Left renal pelvis (tissue), 4 donors: ENCODE measurements around the gene HOXD4. TPM values are rescaled to one million over a fixed set of nuclear protein-coding genes. Genes with fewer than 3 reads are reported as not detected.

ENCODE experiments used
- DNase-seq, 4 donors: peaks; one replicate each; pipeline ENCODE4 v3.0.0-alpha.2; 2013; ENCODE audit warnings: low read depth in 4 of 4, low spot score in 3 of 4
- polyA plus RNA-seq, 4 donors: library from polyadenylated mRNA; unstranded; fragments of 120-200 nt; gene quantifications; one replicate each; pipeline ENCODE4 v1.2.1, GENCODE V29; 2013; ENCODE audit not compliant: insufficient read length in 4 of 4

Gene HOXD4
- polyA plus RNA-seq, 4 donors, result 32.9 to 66.2 (median 39.4) TPM

DNA sequence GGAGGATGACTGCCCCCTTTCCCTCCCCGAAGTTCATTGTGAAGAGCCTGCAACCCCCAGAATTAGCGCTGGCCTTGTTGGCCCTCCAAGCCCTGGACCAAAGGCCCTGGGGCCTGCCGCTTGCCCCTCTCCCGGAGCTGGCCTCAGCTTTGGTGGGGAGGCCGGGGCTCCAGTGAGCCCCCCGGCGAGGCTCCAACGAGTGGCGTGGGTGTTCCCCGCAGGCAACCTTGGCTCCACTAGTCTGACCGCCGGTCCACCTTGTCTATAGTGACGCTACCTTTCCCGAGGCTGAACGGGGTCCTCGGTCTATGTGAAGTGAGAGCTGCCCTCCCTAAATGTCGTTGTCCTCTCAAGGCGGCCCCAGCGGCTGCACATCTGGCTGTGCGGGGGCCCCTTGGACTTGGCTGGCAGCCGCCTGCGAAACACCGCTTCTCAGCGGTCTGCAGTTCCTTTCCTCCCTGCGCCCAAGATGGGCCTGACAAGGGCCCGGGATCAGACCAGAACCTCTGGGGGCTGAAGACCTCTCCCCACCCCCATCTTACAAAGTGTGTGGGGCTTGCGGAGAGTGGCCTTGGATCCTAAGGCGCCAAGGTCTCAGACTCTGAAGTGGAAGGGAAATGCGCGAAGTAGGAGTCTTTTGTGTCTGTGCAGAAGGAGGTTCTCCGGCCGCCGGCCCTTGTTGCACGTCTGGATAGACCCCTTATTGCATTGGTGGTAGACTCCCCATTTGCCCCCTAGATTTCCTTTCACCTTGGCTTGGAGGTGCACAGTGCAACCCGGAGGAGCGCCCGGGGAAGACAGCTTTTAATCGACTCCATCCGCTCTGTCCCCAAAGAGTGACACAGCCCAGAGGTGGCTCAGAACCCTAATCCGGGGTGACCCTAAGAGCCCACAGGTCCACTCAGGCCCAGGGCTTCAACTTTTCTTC lies 38.7 kb upstream of the HOXD4 start:
- no peak for DNase-seq

GRCh38 chr2:176114120-176114929 lies 37.0 kb upstream of the HOXD4 start:
- DNase-seq, result no peak

DNA sequence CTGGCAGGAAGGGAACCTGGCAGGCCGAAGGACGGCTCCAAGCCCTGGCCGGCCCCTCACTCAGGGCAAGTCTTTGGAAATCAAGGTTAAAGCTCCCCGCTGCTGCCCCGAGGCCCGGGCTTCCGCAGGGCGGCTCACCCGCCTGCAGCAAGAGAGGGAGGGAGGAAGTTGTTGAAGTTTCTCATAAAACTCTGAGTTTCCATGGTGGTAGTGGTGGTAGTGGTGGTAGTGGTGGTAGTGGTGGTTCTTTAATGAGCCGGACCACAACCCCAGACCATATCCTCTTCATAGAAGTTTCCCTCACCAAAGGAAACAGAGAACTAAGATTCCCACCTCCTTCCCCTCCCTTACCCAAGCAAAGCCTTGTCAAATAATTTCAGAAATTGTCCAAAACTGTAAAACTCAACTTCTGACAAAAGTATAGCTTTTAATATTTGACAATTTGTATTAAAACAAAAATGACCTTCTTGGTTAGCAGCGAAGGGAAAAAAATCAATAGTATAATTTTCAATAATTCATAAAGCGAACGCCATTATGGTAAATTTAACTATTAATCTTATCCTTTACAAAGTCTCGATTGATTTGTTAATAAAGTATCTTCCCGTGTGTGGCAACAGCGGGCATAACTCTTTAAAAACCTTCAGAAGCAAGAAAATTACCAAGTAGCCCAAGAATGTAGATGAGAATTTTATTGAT lies 36.3 kb upstream of the HOXD4 start:
- DNase-seq, result no peak

DNA sequence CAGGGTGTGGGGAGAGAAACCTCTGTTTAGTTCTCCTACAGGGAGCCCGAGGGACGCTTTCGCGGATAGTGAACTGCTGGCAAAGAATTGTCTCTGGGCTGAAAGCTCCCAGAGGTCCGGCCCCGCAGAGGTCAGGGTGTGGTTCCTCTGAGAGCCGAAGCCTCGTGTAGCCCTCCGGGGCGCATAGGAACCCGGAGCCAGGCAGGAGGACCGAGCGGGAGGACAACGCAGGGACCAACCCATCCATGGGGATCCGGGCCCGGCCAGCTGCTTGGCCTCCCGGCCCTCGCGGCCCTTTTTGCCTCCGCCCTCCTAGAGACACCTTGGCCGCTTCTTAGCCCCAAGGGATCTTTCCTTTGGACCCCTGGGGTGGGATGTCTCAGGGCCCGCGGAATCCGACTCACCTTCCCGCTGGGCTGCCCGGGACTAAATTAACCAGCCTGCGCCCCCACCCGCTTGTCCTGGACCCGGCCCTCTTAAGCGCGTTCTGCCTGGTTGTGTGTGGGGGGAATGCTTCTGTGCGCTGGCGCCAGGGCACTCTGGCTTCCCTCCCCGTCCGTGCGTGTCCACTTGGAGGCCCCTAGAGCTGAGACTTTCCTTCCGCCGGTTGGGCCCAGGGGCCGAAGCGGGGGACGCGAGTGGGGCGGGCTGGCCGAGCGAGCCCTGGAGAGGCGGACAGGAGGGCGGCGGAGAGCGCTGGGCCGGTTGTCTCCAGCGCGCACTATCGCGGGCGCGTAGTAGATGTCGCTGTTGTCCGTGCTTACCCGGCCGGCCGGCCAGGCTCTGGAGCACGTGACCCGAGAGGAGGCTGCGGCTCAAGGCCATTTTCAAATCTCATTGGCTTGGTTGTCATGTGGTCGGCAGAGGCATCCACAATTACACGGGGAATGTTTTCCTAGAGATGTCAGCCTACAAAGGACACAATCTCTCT lies 35.2 kb upstream of the HOXD4 start, which contains the start of gene HOXD10:
TSS of gene HOXD10 (plus strand) at position 896 of the 931 bp plus-strand sequence. CDS start 56 bp downstream, outside the sequence.
- DNase-seq, result no peak

DNA sequence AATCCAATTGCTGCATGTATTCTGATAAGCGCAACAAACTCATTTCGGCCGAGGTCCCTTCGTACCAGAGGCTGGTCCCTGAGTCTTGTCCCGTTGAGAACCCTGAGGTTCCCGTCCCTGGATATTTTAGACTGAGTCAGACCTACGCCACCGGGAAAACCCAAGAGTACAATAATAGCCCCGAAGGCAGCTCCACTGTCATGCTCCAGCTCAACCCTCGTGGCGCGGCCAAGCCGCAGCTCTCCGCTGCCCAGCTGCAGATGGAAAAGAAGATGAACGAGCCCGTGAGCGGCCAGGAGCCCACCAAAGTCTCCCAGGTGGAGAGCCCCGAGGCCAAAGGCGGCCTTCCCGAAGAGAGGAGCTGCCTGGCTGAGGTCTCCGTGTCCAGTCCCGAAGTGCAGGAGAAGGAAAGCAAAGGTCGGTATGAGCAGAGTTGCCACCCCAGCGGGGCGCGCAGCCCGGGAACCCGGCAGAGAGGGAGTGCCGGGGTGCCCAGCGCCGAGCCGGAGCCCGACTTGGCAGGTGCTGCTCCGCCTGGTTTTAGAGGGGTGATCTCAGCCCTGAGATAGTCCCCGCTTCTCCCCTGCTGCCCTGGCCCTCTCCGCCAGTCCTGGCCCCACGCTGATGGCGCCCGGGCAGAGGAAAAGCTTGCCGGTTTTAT lies 34.1 kb upstream of the HOXD4 start:
- DNase-seq, result no peak

- no peak for DNase-seq
Measured at GRCh38 chr2:176117823-176118371, 33.5 kb upstream of the HOXD4 start.

- DNase-seq, result no peak
Measured at GRCh38 chr2:176118601-176119339, 32.6 kb upstream of the HOXD4 start.

DNA sequence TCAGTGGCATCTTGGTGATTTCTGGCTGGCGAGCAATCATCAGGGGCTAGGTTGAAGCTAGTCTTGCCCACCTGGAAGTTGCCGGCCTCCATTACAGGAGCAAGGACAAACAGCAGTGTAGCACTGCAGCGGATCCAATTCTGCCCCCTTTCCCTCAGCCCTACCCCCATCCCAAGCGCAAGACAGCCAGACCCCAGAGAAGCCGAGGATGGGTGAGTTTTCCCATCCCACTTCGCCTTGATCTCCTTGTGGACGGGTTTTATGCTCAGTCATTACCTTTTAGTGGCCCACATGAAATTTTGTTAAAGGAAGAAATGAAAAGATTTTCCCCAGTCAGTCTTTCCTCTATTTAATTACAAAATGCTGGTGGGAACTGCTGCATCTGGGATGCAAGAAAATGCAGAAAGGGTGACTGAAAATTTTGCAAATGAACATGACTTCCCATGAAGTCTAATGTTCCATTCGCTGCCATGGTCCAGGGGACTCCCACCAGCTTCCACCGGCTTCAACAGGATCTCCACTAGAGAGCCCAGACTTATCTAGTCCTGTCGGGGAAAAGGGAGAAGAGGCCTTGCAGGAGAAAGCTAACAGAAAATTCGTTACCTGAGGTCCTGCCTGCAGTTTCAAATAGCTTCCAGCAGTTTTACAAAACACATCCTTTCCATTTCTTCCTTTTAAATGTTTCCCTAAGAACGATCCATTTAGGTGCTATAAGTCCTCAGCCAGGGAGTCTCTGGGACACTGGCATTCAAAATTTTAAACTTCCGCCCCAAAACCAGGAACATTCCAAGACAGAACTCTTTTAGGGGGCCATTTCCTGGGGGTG lies 30.8 kb upstream of the HOXD4 start:
- no peak for DNase-seq

DNA sequence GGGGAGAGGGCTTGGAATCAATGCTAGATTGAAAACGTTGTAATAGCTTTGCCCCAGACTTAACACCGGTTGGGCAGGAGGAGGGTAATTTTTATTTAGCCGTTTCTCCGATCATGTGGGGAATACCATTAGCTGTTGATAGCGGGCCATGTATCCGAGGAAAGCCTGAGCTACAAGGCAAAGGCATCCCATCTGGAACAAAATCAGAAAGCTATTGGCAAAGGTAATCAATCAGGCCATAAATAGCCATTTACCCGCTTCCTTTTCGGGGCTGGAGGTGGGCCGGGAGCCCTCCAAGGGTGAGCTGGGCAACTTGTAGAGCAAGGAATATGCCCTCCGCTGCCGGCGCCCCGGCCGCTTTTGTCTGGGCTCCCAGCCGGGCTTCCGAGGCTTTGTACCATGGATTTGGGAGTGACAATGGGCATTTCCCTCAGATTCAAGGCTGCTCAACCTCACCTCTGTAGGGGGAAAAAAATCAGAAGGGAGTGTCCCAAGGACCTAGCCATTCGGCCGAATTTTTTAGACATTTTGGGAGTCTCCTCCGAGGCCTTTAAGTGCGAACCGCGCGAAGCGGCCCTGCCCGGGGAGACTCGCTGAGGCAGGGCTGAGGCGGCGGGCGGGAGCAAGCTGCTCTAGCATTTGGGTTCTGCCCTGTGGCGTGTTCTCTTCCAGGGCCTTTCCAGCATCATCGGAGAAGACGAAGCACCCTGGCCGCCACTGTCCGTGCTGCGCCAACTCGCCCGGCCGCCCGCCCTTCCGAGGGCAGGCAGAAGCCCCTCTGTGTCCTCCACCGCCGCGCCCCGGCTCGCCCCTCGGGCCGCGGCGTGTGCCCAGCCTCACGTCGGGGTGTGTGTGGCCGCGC lies 29.9 kb upstream of the HOXD4 start:
- no peak for DNase-seq

DNA sequence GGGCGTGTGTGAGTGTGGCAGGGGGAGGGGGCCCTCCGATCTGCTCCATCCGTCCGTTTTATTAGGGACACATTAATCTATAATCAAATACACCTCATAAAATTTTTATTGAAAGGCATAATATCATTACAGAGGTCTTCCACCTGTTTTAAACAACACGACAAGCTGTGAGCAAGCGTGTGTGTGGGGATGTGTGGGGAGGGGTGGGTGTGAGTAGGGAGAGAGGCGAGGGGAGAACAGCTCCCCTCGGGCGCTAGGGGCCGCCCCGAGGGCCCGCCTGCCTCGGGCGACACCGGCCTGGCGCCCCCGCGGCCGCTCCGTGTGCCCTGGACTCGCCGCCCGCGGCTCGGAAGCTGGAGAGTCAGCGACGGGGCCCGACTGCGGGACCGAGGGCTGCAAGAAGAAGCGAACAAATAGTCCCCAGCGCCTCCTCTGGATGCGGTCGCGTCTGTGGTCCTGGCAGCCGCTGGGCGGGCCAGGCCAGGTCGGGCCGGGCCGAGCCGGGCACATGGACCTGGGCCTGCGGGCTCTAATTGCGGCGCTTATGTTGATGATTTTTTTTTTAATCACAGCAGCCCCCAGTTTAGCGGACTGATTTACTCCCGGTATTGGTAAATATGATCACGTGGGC lies 29.2 kb upstream of the HOXD4 start:
- DNase-seq, result no peak

DNA sequence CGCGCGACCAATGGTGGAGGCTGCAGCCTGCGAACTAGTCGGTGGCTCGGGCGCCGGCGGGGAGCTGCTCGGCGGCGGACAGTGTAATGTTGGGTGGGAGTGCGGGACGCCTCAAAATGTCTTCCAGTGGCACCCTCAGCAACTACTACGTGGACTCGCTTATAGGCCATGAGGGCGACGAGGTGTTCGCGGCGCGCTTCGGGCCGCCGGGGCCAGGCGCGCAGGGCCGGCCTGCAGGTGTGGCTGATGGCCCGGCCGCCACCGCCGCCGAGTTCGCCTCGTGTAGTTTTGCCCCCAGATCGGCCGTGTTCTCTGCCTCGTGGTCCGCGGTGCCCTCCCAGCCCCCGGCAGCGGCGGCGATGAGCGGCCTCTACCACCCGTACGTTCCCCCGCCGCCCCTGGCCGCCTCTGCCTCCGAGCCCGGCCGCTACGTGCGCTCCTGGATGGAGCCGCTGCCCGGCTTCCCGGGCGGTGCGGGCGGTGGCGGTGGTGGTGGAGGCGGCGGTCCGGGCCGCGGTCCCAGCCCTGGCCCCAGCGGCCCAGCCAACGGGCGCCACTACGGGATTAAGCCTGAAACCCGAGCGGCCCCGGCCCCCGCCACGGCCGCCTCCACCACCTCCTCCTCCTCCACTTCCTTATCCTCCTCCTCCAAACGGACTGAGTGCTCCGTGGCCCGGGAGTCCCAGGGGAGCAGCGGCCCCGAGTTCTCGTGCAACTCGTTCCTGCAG lies 28.5 kb upstream of the HOXD4 start, which contains the start of gene HOXD9:
TSS of gene HOXD9 (plus strand) at position 37 of the 728 bp plus-strand sequence. CDS start at position 87, 50 bp downstream.
- DNase-seq, result no peak

DNA sequence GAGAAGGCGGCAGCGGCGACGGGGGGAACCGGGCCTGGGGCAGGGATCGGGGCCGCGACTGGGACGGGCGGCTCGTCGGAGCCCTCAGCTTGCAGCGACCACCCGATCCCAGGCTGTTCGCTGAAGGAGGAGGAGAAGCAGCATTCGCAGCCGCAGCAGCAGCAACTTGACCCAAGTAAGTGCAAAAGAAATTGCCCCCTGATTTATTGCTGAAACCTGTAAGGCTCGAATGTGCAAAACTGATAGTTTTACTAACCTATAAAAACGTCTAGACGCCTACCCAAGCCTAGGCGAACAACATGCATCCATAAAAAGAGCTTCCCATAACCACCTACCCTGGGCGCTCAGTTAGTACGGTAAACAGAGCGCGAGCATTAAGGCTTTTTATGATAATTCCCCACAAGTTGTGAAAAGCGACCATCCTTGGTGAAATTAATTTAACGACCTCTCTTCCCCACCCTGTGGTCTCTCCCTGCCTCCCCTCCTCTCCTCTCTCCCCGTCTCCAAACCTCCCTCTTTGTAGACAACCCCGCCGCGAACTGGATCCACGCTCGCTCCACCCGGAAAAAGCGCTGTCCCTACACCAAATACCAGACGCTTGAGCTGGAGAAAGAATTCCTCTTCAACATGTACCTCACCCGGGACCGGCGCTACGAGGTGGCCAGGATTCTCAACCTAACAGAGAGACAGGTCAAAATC lies 27.8 kb upstream of the HOXD4 start:
- DNase-seq, result no peak

GRCh38 chr2:176124110-176124946 lies 27.0 kb upstream of the HOXD4 start:
- DNase-seq, result no peak
